Neural progenitor cell (in vitro differentiated cells): ENCODE measurements around the gene FMN1.

Experiments used
- EZH2 ChIP-seq: fragments of 200-600 bp; sonication (generic); IDR thresholded peaks from 2 replicates; pipeline ENCODE4 v1.6.1; 2017; ENCODE audit warnings: antibody characterized with exemption, mild to moderate bottlenecking, moderate library complexity
- EZH2phosphoT487 ChIP-seq: fragments of 200-600 bp; sonication (generic); IDR thresholded peaks from 2 replicates; pipeline ENCODE4 v1.6.1; 2017; ENCODE audit warnings: antibody characterized with exemption
- TF ChIP-seq, protein P1 (sequence below): fragments of 200-600 bp; sonication (generic); IDR thresholded peaks from 2 replicates; pipeline ENCODE4 v1.5.1; 2017; ENCODE audit warnings: antibody characterized with exemption, mild to moderate bottlenecking

DNA sequence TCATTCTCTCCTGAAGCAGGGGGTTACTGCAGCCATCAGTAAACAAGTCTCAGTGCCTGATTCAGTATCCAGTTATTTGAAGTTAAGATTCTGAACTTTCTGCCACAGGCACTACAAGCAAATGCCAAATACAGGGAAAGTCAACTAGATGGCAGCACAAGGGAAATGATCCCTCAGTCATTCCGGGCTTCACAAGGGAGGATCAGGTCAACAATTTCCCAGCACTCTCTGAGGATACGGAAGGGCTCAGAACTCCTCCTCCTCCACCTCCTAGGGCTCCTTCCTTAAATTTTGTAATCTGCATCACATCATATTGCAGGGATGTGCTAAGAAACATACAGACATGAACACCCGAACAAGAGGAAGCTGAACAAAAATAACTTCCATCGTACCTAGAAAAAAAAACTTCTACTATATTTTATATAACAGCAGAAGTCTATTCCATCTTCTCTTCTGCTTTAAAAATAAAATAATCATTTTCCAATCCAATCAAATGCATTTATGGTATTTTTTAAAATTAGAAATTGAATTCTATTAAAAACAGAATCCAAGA is 187.1 kb downstream of the FMN1 start:
- TF ChIP-seq, protein P1, sequence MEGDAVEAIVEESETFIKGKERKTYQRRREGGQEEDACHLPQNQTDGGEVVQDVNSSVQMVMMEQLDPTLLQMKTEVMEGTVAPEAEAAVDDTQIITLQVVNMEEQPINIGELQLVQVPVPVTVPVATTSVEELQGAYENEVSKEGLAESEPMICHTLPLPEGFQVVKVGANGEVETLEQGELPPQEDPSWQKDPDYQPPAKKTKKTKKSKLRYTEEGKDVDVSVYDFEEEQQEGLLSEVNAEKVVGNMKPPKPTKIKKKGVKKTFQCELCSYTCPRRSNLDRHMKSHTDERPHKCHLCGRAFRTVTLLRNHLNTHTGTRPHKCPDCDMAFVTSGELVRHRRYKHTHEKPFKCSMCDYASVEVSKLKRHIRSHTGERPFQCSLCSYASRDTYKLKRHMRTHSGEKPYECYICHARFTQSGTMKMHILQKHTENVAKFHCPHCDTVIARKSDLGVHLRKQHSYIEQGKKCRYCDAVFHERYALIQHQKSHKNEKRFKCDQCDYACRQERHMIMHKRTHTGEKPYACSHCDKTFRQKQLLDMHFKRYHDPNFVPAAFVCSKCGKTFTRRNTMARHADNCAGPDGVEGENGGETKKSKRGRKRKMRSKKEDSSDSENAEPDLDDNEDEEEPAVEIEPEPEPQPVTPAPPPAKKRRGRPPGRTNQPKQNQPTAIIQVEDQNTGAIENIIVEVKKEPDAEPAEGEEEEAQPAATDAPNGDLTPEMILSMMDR: peak; percentile 42
- TF ChIP-seq EZH2: no peak
- no peak for TF ChIP-seq EZH2phosphoT487
